A549 (cell line): ENCODE results near the gene ITGA7. TPM values are rescaled to one million over a fixed set of nuclear protein-coding genes. Genes with fewer than 3 reads are reported as not detected.

Experiments used
- ATAC-seq, 2 experiments: fragments of 200-7000 bp in 1 of 2; fragments of >200 bp in 1 of 2; cut with Nextera tagmentation in 1 of 2; cut with Tn5 transposase in 1 of 2; 3 replicates each; pipeline versions ENCODE4 v1.8.0 to v1.9.1; 2018 to 2020; ENCODE audit warnings: mild to moderate bottlenecking in 1 of 2, moderate library complexity in 1 of 2
- CTCF ChIA-PET: fragments of 300-600 bp; sonication (Branson Sonifier 250); formaldehyde crosslinking; extraction: SDS; loops from one replicate; lab custom pipeline; 2021; ENCODE audit warnings: antibody characterized with exemption, inconsistent platforms; lab: Yijun Ruan, JAX
- POLR2A ChIA-PET: fragments of 350-600 bp; formaldehyde crosslinking; extraction: SDS; loops from one replicate; lab custom pipeline; 2021; ENCODE audit warnings: antibody characterized with exemption, inconsistent platforms; lab: Yijun Ruan, JAX
- DNase-seq, 2 experiments: peaks; one replicate each; pipeline versions ENCODE4 v3.0.0 to v3.0.0-alpha.2; 2011 to 2016; ENCODE audit warnings: low read depth in 1 of 2, low spot score in 1 of 2
- FAIRE-seq: peaks from 2 replicates; lab custom pipeline; 2011; peaks lifted over from hg19 to GRCh38; lab: Jason Lieb, UNC
- H3K27ac ChIP-seq, 2 experiments: fragments of >200 bp; sonication (Bioruptor Twin); formaldehyde crosslinking; 3 replicates each; pipeline ENCODE4 v1.5.1; 2016 to 2017
- H3K4me1 ChIP-seq: fragments of >200 bp; sonication (Bioruptor Twin); formaldehyde crosslinking; 3 replicates; pipeline ENCODE4 v1.6.1; 2016
- H3K4me2 ChIP-seq: fragments of >200 bp; sonication (Bioruptor Twin); formaldehyde crosslinking; 3 replicates; pipeline ENCODE4 v1.6.1; 2016
- H3K4me3 ChIP-seq: fragments of >200 bp; sonication (Bioruptor Twin); formaldehyde crosslinking; 3 replicates; pipeline ENCODE4 v1.5.1; 2016
- H3K9me3 ChIP-seq: fragments of >200 bp; sonication (Bioruptor Twin); formaldehyde crosslinking; 3 replicates; pipeline ENCODE4 v1.6.1; 2016
- CHD2 ChIP-seq: fragments of 150-350 bp; IDR thresholded peaks from 2 replicates; pipeline ENCODE4 v1.6.1; 2014; ENCODE audit warnings: low read length; ENCODE audit not compliant: partially characterized antibody
- ESRRA ChIP-seq: fragments of 150-350 bp; IDR thresholded peaks from 2 replicates; pipeline ENCODE4 v1.6.1; 2014; ENCODE audit warnings: mild to moderate bottlenecking, low read length, borderline replicate concordance
- FOSB ChIP-seq: fragments of 250-450 bp; sonication (Bioruptor Pico); IDR thresholded peaks from 2 replicates; pipeline ENCODE4 v1.5.0; 2020; ENCODE audit warnings: mild to moderate bottlenecking, moderate library complexity
- GATA3 ChIP-seq: IDR thresholded peaks from 2 replicates; pipeline ENCODE4 v1.6.1; 2012; ENCODE audit warnings: borderline replicate concordance
- HEYL ChIP-seq: fragments of 250-450 bp; sonication (Bioruptor Pico); IDR thresholded peaks from 2 replicates; pipeline ENCODE4 v1.8.0; 2021; ENCODE audit warnings: mild to moderate bottlenecking, moderate library complexity
- HOXB13 ChIP-seq: fragments of 250-450 bp; sonication (Bioruptor Pico); IDR thresholded peaks from 2 replicates; pipeline ENCODE4 v1.5.0; 2020; ENCODE audit warnings: low read depth, mild to moderate bottlenecking, moderate library complexity
- HOXB5 ChIP-seq: fragments of 250-450 bp; sonication (Bioruptor Pico); IDR thresholded peaks from 2 replicates; pipeline ENCODE4 v1.5.0; 2020; ENCODE audit warnings: mild to moderate bottlenecking, moderate library complexity
- JUN ChIP-seq, 2 experiments: fragments of >200 bp; sonication (Bioruptor Twin); formaldehyde crosslinking; IDR thresholded peaks; 2 replicates in 1 of 2; 3 replicates in 1 of 2; pipeline ENCODE4 v1.6.1; 2016 to 2017
- JUNB ChIP-seq: fragments of >200 bp; sonication (Bioruptor Twin); formaldehyde crosslinking; IDR thresholded peaks from 2 replicates; pipeline ENCODE4 v1.6.1; 2016
- KDM1A ChIP-seq: fragments of 200-600 bp; sonication (generic); IDR thresholded peaks from 2 replicates; pipeline ENCODE4 v1.6.1; 2016; ENCODE audit warnings: low read depth, mild to moderate bottlenecking
- KDM5A ChIP-seq: fragments of 200-600 bp; sonication (generic); IDR thresholded peaks from 2 replicates; pipeline ENCODE4 v1.6.1; 2016; ENCODE audit warnings: antibody characterized with exemption, mild to moderate bottlenecking
- MAZ ChIP-seq: fragments of 150-350 bp; IDR thresholded peaks from 2 replicates; pipeline ENCODE4 v1.6.1; 2014; ENCODE audit warnings: antibody characterized with exemption, low read depth, low read length, borderline replicate concordance
- MYC ChIP-seq: IDR thresholded peaks from 2 replicates; pipeline ENCODE4 v1.6.1; 2012; ENCODE audit warnings: mild to moderate bottlenecking, inconsistent platforms, low read length, improper control_type of control experiment, borderline replicate concordance
- NFE2L2 ChIP-seq: fragments of 150-350 bp; conservative IDR thresholded peaks from 2 replicates; pipeline ENCODE4 v1.6.1; 2014; ENCODE audit warnings: low read length
- PHF8 ChIP-seq: fragments of 200-600 bp; sonication (generic); IDR thresholded peaks from 2 replicates; pipeline ENCODE4 v1.6.1; 2016; ENCODE audit warnings: low read depth, mild to moderate bottlenecking, antibody characterized with exemption, moderate library complexity, borderline replicate concordance
- RAD21 ChIP-seq, 2 experiments: fragments of >200 bp in 1 of 2; sonication (Bioruptor Twin) in 1 of 2; formaldehyde crosslinking in 1 of 2; IDR thresholded peaks in 1 of 2; conservative IDR thresholded peaks in 1 of 2; 2 replicates in 1 of 2; 3 replicates in 1 of 2; pipeline ENCODE4 v1.6.1; 2012 to 2018; ENCODE audit warnings: inconsistent platforms in 1 of 2
- RFX5 ChIP-seq: fragments of 450-650 bp; IDR thresholded peaks from 2 replicates; pipeline ENCODE4 v1.7.1; 2014; ENCODE audit warnings: antibody characterized with exemption, mild to moderate bottlenecking, moderate library complexity
- TP53 ChIP-seq: fragments of 250-450 bp; sonication (Bioruptor Pico); IDR thresholded peaks from 2 replicates; pipeline ENCODE4 v1.5.0; 2021; ENCODE audit warnings: mild to moderate bottlenecking, moderate library complexity
- ZFP36 ChIP-seq: fragments of 450-650 bp; IDR thresholded peaks from 2 replicates; pipeline ENCODE4 v1.6.1; 2014; ENCODE audit warnings: borderline replicate concordance; ENCODE audit not compliant: partially characterized antibody
- ZNF302 ChIP-seq: fragments of 250-450 bp; sonication (Bioruptor Pico); IDR thresholded peaks from 2 replicates; pipeline ENCODE4 v1.9.0; 2021; ENCODE audit warnings: inconsistent platforms, mild to moderate bottlenecking, moderate library complexity
- ZSCAN20 ChIP-seq: fragments of 250-450 bp; sonication (Bioruptor Pico); IDR thresholded peaks from 2 replicates; pipeline ENCODE4 v1.8.0; 2022; ENCODE audit warnings: mild to moderate bottlenecking, moderate library complexity
- WGBS: methylation state at CpG from one replicate; pipeline ENCODE4 v1.1.6; 2017; ENCODE audit errors: missing lambda C conversion rate; 5-methylcytosine and 5-hydroxymethylcytosine counted together
- polyA plus RNA-seq, 4 experiments: library from polyadenylated mRNA; depleted of rRNA in 3 of 4; stranded (reverse); fragments of >200 nt; fragmentation: RNase III in 1 of 4; extraction: RNeasy Plus Mini Kit Qiagen cat#74134 plus additional on column Dnase treatment in 1 of 4; gene quantifications; 2 replicates in 3 of 4; 3 replicates in 1 of 4; pipeline ENCODE4 v1.2.3, GENCODE V29; 2011 to 2017
- TF ChIP-seq, protein P1 (sequence below): fragments of 200-600 bp; sonication (generic); IDR thresholded peaks from 2 replicates; pipeline ENCODE4 v1.6.1; 2016; ENCODE audit warnings: antibody characterized with exemption, mild to moderate bottlenecking, moderate library complexity
- TF ChIP-seq, protein P2 (sequence below): IDR thresholded peaks from 2 replicates; pipeline ENCODE4 v1.6.1; 2012; ENCODE audit warnings: low read depth, borderline replicate concordance
- TF ChIP-seq, protein P3 (sequence below): IDR thresholded peaks from 2 replicates; pipeline ENCODE4 v1.6.1; 2012
- TF ChIP-seq, protein P4 (sequence below): fragments of 450-650 bp; IDR thresholded peaks from 2 replicates; pipeline ENCODE4 v1.6.1; 2014; ENCODE audit warnings: antibody characterized with exemption
- TF ChIP-seq, protein P5 (sequence below): IDR thresholded peaks from 2 replicates; pipeline ENCODE4 v1.6.1; 2012
- TF ChIP-seq, protein P6 (sequence below): fragments of >200 bp; sonication (Bioruptor Twin); formaldehyde crosslinking; IDR thresholded peaks from 3 replicates; pipeline ENCODE4 v1.5.1; 2016

Gene ITGA7
- polyA plus RNA-seq, 2 of the 4 experiments (the other 2 are of a cell fraction) = 1.4 to 1.9 TPM

DNA sequence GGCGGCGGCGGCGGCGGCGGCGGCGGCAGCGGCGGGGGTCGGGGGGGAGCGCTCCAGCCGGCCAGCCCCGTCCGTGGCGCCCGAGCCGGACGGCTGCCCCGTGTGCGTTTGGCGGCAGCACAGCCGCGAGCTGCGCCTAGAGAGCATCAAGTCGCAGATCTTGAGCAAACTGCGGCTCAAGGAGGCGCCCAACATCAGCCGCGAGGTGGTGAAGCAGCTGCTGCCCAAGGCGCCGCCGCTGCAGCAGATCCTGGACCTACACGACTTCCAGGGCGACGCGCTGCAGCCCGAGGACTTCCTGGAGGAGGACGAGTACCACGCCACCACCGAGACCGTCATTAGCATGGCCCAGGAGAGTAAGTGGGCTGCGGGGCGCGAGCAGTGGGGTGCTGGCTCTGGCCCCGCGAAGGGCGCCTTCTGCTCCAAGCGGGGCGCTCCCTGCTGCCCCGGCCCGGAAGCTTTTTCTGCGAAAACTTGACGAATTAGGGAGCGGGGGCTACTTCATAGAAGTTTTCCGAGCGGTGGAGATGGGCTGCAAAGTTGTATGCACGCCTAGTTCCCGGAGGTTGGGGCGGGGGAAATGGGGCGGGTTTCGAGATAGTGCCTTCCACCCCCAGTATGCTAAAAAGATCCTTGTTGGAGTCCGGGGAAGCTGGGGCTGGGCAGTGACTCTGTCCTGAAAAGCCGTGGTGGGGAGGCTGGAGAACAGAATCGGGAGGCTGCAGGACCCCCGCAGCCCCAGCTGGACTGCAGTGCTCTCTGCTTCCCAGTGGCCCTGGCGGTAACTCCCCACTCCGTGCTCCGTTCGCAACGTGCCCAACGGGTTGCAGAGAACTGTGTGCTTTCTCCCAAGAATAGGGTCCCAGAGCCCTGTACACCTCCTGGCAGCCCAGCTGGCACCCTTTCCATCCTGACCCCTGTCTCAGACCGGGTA is 36.0 kb upstream of the ITGA7 start (continued):
- TF ChIP-seq, protein P1, sequence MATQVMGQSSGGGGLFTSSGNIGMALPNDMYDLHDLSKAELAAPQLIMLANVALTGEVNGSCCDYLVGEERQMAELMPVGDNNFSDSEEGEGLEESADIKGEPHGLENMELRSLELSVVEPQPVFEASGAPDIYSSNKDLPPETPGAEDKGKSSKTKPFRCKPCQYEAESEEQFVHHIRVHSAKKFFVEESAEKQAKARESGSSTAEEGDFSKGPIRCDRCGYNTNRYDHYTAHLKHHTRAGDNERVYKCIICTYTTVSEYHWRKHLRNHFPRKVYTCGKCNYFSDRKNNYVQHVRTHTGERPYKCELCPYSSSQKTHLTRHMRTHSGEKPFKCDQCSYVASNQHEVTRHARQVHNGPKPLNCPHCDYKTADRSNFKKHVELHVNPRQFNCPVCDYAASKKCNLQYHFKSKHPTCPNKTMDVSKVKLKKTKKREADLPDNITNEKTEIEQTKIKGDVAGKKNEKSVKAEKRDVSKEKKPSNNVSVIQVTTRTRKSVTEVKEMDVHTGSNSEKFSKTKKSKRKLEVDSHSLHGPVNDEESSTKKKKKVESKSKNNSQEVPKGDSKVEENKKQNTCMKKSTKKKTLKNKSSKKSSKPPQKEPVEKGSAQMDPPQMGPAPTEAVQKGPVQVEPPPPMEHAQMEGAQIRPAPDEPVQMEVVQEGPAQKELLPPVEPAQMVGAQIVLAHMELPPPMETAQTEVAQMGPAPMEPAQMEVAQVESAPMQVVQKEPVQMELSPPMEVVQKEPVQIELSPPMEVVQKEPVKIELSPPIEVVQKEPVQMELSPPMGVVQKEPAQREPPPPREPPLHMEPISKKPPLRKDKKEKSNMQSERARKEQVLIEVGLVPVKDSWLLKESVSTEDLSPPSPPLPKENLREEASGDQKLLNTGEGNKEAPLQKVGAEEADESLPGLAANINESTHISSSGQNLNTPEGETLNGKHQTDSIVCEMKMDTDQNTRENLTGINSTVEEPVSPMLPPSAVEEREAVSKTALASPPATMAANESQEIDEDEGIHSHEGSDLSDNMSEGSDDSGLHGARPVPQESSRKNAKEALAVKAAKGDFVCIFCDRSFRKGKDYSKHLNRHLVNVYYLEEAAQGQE = no peak
- no peak for TF ChIP-seq MAZ
- no peak for TF ChIP-seq HOXB5 (CRISPR knock-in tag)
- TF ChIP-seq RAD21 (conservative IDR thresholded peaks at IDR 0.05 in 1 of 2, IDR thresholded peaks at IDR 0.05 in 1 of 2) = no peak
- no peak for TF ChIP-seq KDM1A
- no peak for TF ChIP-seq ZNF302 (CRISPR knock-in tag)
- TF ChIP-seq, protein P2, sequence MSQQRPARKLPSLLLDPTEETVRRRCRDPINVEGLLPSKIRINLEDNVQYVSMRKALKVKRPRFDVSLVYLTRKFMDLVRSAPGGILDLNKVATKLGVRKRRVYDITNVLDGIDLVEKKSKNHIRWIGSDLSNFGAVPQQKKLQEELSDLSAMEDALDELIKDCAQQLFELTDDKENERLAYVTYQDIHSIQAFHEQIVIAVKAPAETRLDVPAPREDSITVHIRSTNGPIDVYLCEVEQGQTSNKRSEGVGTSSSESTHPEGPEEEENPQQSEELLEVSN = peak; percentile 39; the same call in 1 of the 2 replicates
- TF ChIP-seq, protein P3, sequence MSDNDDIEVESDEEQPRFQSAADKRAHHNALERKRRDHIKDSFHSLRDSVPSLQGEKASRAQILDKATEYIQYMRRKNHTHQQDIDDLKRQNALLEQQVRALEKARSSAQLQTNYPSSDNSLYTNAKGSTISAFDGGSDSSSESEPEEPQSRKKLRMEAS = peak; percentile 76
- TF ChIP-seq HEYL = no peak
- no peak for TF ChIP-seq JUN (IDR thresholded peaks at IDR 0.05)
- TF ChIP-seq NFE2L2 = no peak
- no peak for TF ChIP-seq JUNB
- TF ChIP-seq ZFP36 = peak; percentile 98
- no peak for TF ChIP-seq PHF8
- 0 out of 2 replicates have a peak, but pooled peaks have one; percentile 45 for TF ChIP-seq HOXB13 (CRISPR knock-in tag)
- 0 out of 2 replicates have a peak, but pooled peaks have one; percentile 10 for TF ChIP-seq GATA3
- TF ChIP-seq TP53 (CRISPR knock-in tag) = no peak
- no peak for TF ChIP-seq CHD2
- no peak for TF ChIP-seq FOSB (CRISPR knock-in tag)
- TF ChIP-seq, protein P4, sequence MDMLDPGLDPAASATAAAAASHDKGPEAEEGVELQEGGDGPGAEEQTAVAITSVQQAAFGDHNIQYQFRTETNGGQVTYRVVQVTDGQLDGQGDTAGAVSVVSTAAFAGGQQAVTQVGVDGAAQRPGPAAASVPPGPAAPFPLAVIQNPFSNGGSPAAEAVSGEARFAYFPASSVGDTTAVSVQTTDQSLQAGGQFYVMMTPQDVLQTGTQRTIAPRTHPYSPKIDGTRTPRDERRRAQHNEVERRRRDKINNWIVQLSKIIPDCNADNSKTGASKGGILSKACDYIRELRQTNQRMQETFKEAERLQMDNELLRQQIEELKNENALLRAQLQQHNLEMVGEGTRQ = no peak
- TF ChIP-seq, all 56 proteins: peak for 6

DNA sequence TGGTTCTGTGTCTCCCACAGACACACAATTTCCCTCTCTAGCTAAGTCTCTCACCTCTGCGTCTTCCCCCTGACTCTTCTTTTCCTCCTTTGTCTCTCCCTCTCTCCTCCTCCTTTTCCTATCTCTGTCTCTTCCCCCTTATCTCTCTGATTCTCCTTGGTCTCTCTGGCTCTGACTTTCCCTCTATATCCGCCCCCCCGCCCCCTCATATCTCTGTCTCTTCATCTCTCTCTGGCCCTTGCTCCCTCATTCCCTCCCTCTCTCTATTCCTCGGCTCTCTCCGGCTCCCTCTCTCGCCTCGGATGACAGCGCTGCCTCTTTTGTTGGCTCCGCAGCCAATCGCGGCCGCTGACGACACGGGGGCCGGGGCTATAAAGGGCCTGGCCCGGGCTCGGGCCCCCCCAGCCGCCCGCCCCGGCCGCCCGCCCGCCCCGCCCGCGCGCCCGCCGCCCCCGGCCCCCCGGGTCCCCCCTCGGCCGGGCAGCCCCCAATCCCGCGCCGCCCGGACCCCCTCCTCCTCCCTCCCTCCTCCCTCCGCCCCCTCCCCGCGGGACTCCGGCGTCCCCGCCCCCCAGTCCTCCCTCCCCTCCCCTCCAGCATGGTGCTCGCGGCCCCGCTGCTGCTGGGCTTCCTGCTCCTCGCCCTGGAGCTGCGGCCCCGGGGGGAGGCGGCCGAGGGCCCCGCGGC is 35.2 kb upstream of the ITGA7 start, which contains the start of gene GDF11:
Gene GDF11, plus strand, starts transcription at position 404 of the 687 bp plus-strand sequence. Its CDS starts 195 bp downstream, at position 599.
- DNase-seq = peak; percentile 64 to 78
- 3% methylated on average over 10 of the region's 53 CpGs for WGBS
- H3K9me3 ChIP-seq = no peaks in the 10 kb centered on the region
- FAIRE-seq = no peak
- H3K4me2 ChIP-seq = peak within 1 kb of the TSS; percentile 92
- peak within 1 kb of the TSS; percentile 73 for H3K4me3 ChIP-seq
- H3K4me1 ChIP-seq = peaks cover 28% of the 10 kb centered on the region; the same call in 2 of the 3 replicates
- POLR2A ChIA-PET = interaction anchor here (0.5 to 1.2 kb wide), 3 partner anchors 75 to 231 kb away, joined by 3 to 4 read pairs (median 4); partner anchors contain the start of genes ORMDL2, RAB5B and SARNP
- CTCF ChIA-PET = interaction anchor here (1.1 to 11.7 kb wide), 12 partner anchors 11 to 447 kb away, joined by 3 to 139 read pairs (median 5); partner anchors contain the start of genes BLOC1S1, CD63, RDH5 and SMARCC2
- ATAC-seq = peak; percentile 68 to 73
- peak within 1 kb of the TSS; percentile 64 to 87; a peak in 5 of 6 replicates for H3K27ac ChIP-seq
- TF ChIP-seq MAZ (no peak), JUNB (no peak), ZSCAN20 (CRISPR knock-in tag) (no peak), ESRRA (no peak), KDM5A (no peak), HEYL (no peak), RFX5 (no peak), MYC (no peak), TP53 (CRISPR knock-in tag) (no peak)
- TF ChIP-seq, protein P5, sequence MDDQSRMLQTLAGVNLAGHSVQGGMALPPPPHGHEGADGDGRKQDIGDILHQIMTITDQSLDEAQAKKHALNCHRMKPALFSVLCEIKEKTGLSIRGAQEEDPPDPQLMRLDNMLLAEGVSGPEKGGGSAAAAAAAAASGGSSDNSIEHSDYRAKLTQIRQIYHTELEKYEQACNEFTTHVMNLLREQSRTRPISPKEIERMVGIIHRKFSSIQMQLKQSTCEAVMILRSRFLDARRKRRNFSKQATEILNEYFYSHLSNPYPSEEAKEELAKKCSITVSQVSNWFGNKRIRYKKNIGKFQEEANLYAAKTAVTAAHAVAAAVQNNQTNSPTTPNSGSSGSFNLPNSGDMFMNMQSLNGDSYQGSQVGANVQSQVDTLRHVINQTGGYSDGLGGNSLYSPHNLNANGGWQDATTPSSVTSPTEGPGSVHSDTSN = no peak
- TF ChIP-seq, protein P6, sequence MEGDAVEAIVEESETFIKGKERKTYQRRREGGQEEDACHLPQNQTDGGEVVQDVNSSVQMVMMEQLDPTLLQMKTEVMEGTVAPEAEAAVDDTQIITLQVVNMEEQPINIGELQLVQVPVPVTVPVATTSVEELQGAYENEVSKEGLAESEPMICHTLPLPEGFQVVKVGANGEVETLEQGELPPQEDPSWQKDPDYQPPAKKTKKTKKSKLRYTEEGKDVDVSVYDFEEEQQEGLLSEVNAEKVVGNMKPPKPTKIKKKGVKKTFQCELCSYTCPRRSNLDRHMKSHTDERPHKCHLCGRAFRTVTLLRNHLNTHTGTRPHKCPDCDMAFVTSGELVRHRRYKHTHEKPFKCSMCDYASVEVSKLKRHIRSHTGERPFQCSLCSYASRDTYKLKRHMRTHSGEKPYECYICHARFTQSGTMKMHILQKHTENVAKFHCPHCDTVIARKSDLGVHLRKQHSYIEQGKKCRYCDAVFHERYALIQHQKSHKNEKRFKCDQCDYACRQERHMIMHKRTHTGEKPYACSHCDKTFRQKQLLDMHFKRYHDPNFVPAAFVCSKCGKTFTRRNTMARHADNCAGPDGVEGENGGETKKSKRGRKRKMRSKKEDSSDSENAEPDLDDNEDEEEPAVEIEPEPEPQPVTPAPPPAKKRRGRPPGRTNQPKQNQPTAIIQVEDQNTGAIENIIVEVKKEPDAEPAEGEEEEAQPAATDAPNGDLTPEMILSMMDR = no peak
